Measurements from ENCODE around the gene GK. TPM values are rescaled to one million over a fixed set of nuclear protein-coding genes. Genes with fewer than 3 reads are reported as not detected.
"Not testable (repeated sequence)": the region's sequence is repeated elsewhere in the genome, so short reads cannot be mapped to it uniquely, and the experiment has no call there.

GK gene
- total and polyA plus RNA-seq, 2 donors (not counting 1 experiment from before 2014, with no cell fraction given) = 4.8 to 10.2 TPM

DNA sequence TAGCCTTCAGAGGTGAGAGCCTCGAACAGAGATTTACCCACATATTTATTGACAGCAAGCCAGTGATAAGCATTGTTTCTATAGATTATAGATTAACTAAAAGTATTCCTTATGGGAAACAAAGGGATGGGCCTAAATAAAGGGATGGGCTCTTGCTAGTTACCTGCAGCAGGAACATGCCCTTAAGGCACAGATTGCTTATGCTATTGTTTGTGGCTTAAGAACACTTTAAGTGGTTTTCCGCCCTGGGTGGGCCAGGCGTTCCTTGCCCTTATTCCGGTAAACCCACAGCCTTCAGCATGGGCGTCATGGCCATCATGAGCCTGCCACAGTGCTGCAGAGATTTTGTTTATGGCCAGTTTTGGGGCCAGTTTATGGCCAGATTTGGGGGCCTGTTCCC is 13.5 kb upstream of the GK start:
- no CpG with 5 or more reads among the region's 5 CpGs for WGBS (ENCODE audit: insufficient coverage)
- POLR2A ChIA-PET; H2AFZ ChIP-seq (ENCODE audit: insufficient read depth, low read depth, low read length, poor library complexity, severe bottlenecking); H3K36me3 ChIP-seq (replicated peaks in 1 of 2; ENCODE audit: control extremely low read depth in 1 of 2, control insufficient read depth in 1 of 2, extremely low read depth in 1 of 2, insufficient read depth in 2 of 2, low read length in 1 of 2); H3K27me3 Mint-ChIP-seq; H3K27me3 ChIP-seq (replicated peaks in 1 of 4; ENCODE audit: control extremely low read depth in 1 of 4, control insufficient read depth in 3 of 4, insufficient read depth in 4 of 4, low read length in 3 of 4); H3K4me1 ChIP-seq (ENCODE audit: control insufficient read depth in 2 of 2, insufficient read depth in 2 of 2, low read length in 2 of 2); H3K9ac ChIP-seq (ENCODE audit: low read length); H3K27ac ChIP-seq (ENCODE audit: low read length in 2 of 2); H3K27ac Mint-ChIP-seq; ATAC-seq (ENCODE audit: low read depth); H3K4me1 Mint-ChIP-seq; H3K4me2 ChIP-seq (replicated peaks; ENCODE audit: low read depth, low read length, poor library complexity, severe bottlenecking); H3K4me3 ChIP-seq (ENCODE audit: control extremely low read depth in 1 of 5, extremely low read depth in 1 of 5, insufficient read depth in 1 of 5, low read depth in 2 of 5, low read length in 4 of 5); H3K9me3 Mint-ChIP-seq (ENCODE audit: insufficient read depth); DNase-seq; H3K79me2 ChIP-seq (ENCODE audit: control insufficient read depth, insufficient read depth, low read length); H3K9me3 ChIP-seq (ENCODE audit: control extremely low read depth in 1 of 3, control insufficient read depth in 2 of 3, insufficient read depth in 1 of 3, low read length in 2 of 3); H4K20me1 ChIP-seq (ENCODE audit: control insufficient read depth, insufficient read depth, low read length, poor library complexity, severe bottlenecking); H3K4me3 Mint-ChIP-seq; CTCF ChIA-PET: not testable (repeated sequence)
- intact Hi-C loops (cut with micrococcal nuclease) = loop anchor here (5.0 kb wide), 1 partner anchor 192 kb away; no protein-coding TSS in a partner anchor

DNA sequence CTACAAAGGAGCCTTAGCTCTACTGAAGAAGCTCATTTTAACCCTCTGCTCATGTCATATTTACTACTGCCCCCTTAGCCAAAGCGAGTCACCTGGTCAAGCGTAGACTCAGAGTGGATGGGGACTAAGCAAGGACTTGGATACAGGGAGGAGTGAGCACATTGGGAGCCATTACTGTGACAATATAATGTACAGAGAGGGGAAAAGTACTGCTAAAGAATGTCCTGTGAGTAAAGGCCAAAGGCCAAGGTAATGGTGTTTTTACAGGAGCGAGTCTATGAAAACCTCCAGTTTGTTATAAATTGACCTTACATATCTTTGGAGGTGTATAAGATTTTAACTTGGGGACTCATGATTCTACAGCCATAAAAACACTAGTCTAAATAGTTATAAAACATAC is 10.6 kb upstream of the GK start:
- intact Hi-C loops (cut with micrococcal nuclease) = no loop called here
- Histone ChIP-seq H2AFZ (ENCODE audit: insufficient read depth, low read depth, low read length, poor library complexity, severe bottlenecking) (no peak overlapping the region), H3K4me3 (ENCODE audit: control extremely low read depth in 1 of 5, extremely low read depth in 1 of 5, insufficient read depth in 1 of 5, low read depth in 2 of 5, low read length in 4 of 5) (no peak overlapping the region), H3K4me1 (ENCODE audit: control insufficient read depth in 2 of 2, insufficient read depth in 2 of 2, low read length in 2 of 2) (peaks cover 4 to 6% of the 10 kb centered on the region in 2 donors), H3K27ac (ENCODE audit: low read length in 2 of 2) (no peak overlapping the region), H3K9me3 (ENCODE audit: control extremely low read depth in 1 of 3, control insufficient read depth in 2 of 3, insufficient read depth in 1 of 3, low read length in 2 of 3) (no peaks in the 10 kb centered on the region), H3K4me2 (replicated peaks; ENCODE audit: low read depth, low read length, poor library complexity, severe bottlenecking) (no peak overlapping the region), H3K79me2 (ENCODE audit: control insufficient read depth, insufficient read depth, low read length) (no peaks in the 10 kb centered on the region), H3K9ac (ENCODE audit: low read length) (no peak overlapping the region), H3K36me3 (replicated peaks in 1 of 2; ENCODE audit: control extremely low read depth in 1 of 2, control insufficient read depth in 1 of 2, extremely low read depth in 1 of 2, insufficient read depth in 2 of 2, low read length in 1 of 2) (no peaks in the 10 kb centered on the region), H4K20me1 (ENCODE audit: control insufficient read depth, insufficient read depth, low read length, poor library complexity, severe bottlenecking) (no peaks in the 10 kb centered on the region), H3K27me3 (replicated peaks in 1 of 4; ENCODE audit: control extremely low read depth in 1 of 4, control insufficient read depth in 3 of 4, insufficient read depth in 4 of 4, low read length in 3 of 4) (no peaks in the 10 kb centered on the region)
- ChIA-PET POLR2A (no interaction called here), CTCF (interaction anchor here (1.7 kb wide), 1 partner anchor 8 kb away, joined by 7 read pairs; no protein-coding TSS in a partner anchor)
- no peak for ATAC-seq (ENCODE audit: low read depth)
- no peaks in the 10 kb centered on the region for H3K9me3 Mint-ChIP-seq (ENCODE audit: insufficient read depth)
- TF ChIP-seq EZH2 (IDR thresholded peaks at IDR 0.05; ENCODE audit: borderline replicate concordance, insufficient read depth, low read depth, low read length, poor library complexity, severe bottlenecking) = no peak
- TF ChIP-seq, protein P1, sequence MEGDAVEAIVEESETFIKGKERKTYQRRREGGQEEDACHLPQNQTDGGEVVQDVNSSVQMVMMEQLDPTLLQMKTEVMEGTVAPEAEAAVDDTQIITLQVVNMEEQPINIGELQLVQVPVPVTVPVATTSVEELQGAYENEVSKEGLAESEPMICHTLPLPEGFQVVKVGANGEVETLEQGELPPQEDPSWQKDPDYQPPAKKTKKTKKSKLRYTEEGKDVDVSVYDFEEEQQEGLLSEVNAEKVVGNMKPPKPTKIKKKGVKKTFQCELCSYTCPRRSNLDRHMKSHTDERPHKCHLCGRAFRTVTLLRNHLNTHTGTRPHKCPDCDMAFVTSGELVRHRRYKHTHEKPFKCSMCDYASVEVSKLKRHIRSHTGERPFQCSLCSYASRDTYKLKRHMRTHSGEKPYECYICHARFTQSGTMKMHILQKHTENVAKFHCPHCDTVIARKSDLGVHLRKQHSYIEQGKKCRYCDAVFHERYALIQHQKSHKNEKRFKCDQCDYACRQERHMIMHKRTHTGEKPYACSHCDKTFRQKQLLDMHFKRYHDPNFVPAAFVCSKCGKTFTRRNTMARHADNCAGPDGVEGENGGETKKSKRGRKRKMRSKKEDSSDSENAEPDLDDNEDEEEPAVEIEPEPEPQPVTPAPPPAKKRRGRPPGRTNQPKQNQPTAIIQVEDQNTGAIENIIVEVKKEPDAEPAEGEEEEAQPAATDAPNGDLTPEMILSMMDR (IDR thresholded peaks at IDR 0.05) = no peak
- peaks cover 5% of the 10 kb centered on the region for H3K4me1 Mint-ChIP-seq
- no peak for DNase-seq
- 100% methylated on average over 1 of the region's 3 CpGs for WGBS (ENCODE audit: insufficient coverage)
- H3K4me3 Mint-ChIP-seq = no peak overlapping the region
- H3K27ac Mint-ChIP-seq = no peak overlapping the region
- H3K27me3 Mint-ChIP-seq = no peaks in the 10 kb centered on the region

All from B cell (primary cell).